Natural killer cell treated with Interleukin-12 subunit alpha and Interleukin-12 subunit beta and Interleukin-15 and Interleukin-18, amount 100 ng/mL, for 72 hours (primary cell): ENCODE measurements around the gene ANKRA2. TPM values are rescaled to one million over a fixed set of nuclear protein-coding genes. Genes with fewer than 3 reads are reported as not detected.

Experiments used
- ATAC-seq, 2 donors: fragments of 150-1000 bp; cut with Tn5 transposase in 1 of 2; sonication (Bioruptor Pico), chemical (Tn5 transposase) in 1 of 2; 2 replicates each; pipeline ENCODE4 v1.10.0; 2021
- DNase-seq: peaks from one replicate; pipeline ENCODE4 v3.0.0; 2022; ENCODE audit warnings: low spot score
- H3K27ac Mint-ChIP-seq, 2 donors: 1 replicate in 1 of 2; 2 replicates in 1 of 2; pipeline ENCODE4 v1.8.0; 2022; ENCODE audit warnings: mixed read lengths in 2 of 2, mild to moderate bottlenecking in 1 of 2, moderate library complexity in 1 of 2
- H3K27me3 Mint-ChIP-seq, 2 donors: 1 replicate in 1 of 2; 2 replicates in 1 of 2; pipeline ENCODE4 v1.8.0; 2022; ENCODE audit warnings: mixed read lengths in 2 of 2
- H3K36me3 Mint-ChIP-seq: one replicate; pipeline ENCODE4 v1.8.0; 2022; ENCODE audit warnings: mixed read lengths
- H3K4me1 Mint-ChIP-seq, 2 donors: 1 replicate in 1 of 2; 2 replicates in 1 of 2; pipeline ENCODE4 v1.8.0; 2022; ENCODE audit warnings: low read depth in 2 of 2, mixed read lengths in 2 of 2, mild to moderate bottlenecking in 1 of 2
- H3K4me3 Mint-ChIP-seq: one replicate; pipeline ENCODE4 v1.8.0; 2022; ENCODE audit warnings: mixed read lengths
- H3K9me3 Mint-ChIP-seq: 2 replicates; pipeline ENCODE4 v1.8.0; 2022; ENCODE audit warnings: mixed read lengths
- total RNA-seq, 2 donors: library from RNA; stranded (reverse); gene quantifications; one replicate each; pipeline ENCODE4 v1.2.3, GENCODE V29; 2022

ANKRA2 gene
- 10 to 100 TPM; 12.2 to 16.9 TPM for total RNA-seq

GRCh38 chr5:73565139-73565968 is at the start of gene ANKRA2, which contains the start of gene UTP15:
TSS of gene ANKRA2 (minus strand) at chr5:73565639. CDS start at chr5:73562881, 2,758 bp downstream.
TSS of gene UTP15 (plus strand) at chr5:73565743. CDS start at chr5:73567345, 1,602 bp downstream.
- Mint-ChIP-seq H3K27ac (peak within 1 kb of the TSS; percentile 98 to 100), H3K4me3 (peak within 1 kb of the TSS; percentile 98), H3K27me3 (no peaks in the 10 kb centered on the region), H3K4me1 (peaks cover 24 to 45% of the 10 kb centered on the region in 2 donors), H3K36me3 (peaks cover 6% of the 10 kb centered on the region), H3K9me3 (no peaks in the 10 kb centered on the region)
- DNase-seq = peak; percentile 98
- ATAC-seq = peak; percentile 98

- no peaks in the 10 kb centered on the region for H3K9me3 Mint-ChIP-seq
- H3K4me3 Mint-ChIP-seq = no peak overlapping the region
- no peak overlapping the region for H3K27ac Mint-ChIP-seq
- no peaks in the 10 kb centered on the region for H3K36me3 Mint-ChIP-seq
- peaks cover 0 to 2% of the 10 kb centered on the region in 2 donors for H3K4me1 Mint-ChIP-seq
- no peak for ATAC-seq
- H3K27me3 Mint-ChIP-seq = peaks cover 10 to 16% of the 10 kb centered on the region in 2 donors
- DNase-seq = no peak
Observed at GRCh38 chr5:73615085-73615484, 49.6 kb upstream of the ANKRA2 start.

GRCh38 chr5:73612799-73613198 is 47.4 kb upstream of the ANKRA2 start:
- H3K27ac Mint-ChIP-seq = no peak overlapping the region
- H3K9me3 Mint-ChIP-seq = no peaks in the 10 kb centered on the region
- no peak overlapping the region for H3K4me3 Mint-ChIP-seq
- H3K4me1 Mint-ChIP-seq = peaks cover 0 to 2% of the 10 kb centered on the region in 2 donors
- ATAC-seq = no peak
- H3K27me3 Mint-ChIP-seq = peaks cover 10 to 16% of the 10 kb centered on the region in 2 donors
- no peaks in the 10 kb centered on the region for H3K36me3 Mint-ChIP-seq
- DNase-seq = no peak

DNA sequence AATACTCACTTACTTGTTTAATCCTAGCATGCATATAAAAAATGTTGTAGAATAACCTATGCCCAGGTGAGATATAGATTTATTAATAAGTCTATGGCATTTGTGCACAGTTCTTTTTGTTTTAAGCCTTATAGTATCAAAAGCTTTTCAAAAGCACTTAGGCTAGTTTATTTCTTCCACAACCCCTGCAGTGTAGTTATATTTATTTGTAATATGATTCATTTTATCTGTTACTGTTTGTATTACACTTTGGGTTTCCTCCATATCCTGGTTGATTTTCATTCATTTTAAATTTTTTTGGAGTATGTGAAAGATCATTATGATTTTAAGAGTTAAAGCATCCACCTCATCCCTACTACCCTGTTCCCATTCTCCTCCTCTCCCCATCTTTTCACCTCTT is 41.8 kb upstream of the ANKRA2 start:
- ATAC-seq (no peak), DNase-seq (no peak)
- Mint-ChIP-seq H3K4me1 (peaks cover 6 to 10% of the 10 kb centered on the region in 2 donors), H3K4me3 (no peak overlapping the region), H3K27me3 (peaks cover 4 to 10% of the 10 kb centered on the region in 2 donors), H3K27ac (no peak overlapping the region), H3K36me3 (no peaks in the 10 kb centered on the region), H3K9me3 (no peaks in the 10 kb centered on the region)

- Mint-ChIP-seq H3K27ac (no peak overlapping the region), H3K4me3 (no peak overlapping the region), H3K9me3 (no peaks in the 10 kb centered on the region), H3K27me3 (peaks cover 0 to 10% of the 10 kb centered on the region in 2 donors), H3K4me1 (peaks cover 4 to 10% of the 10 kb centered on the region in 2 donors), H3K36me3 (peaks cover 8% of the 10 kb centered on the region)
- DNase-seq (no peak), ATAC-seq (no peak)
Observed at GRCh38 chr5:73606206-73606753, 40.8 kb upstream of the ANKRA2 start.

GRCh38 chr5:73605223-73606087 is 40.0 kb upstream of the ANKRA2 start:
- Mint-ChIP-seq H3K9me3 (no peaks in the 10 kb centered on the region), H3K27ac (no peak overlapping the region), H3K27me3 (peaks cover 0 to 1% of the 10 kb centered on the region in 2 donors), H3K4me1 (peaks cover 4 to 10% of the 10 kb centered on the region in 2 donors), H3K4me3 (no peak overlapping the region), H3K36me3 (peaks cover 8% of the 10 kb centered on the region)
- DNase-seq (no peak), ATAC-seq (no peak)

DNA sequence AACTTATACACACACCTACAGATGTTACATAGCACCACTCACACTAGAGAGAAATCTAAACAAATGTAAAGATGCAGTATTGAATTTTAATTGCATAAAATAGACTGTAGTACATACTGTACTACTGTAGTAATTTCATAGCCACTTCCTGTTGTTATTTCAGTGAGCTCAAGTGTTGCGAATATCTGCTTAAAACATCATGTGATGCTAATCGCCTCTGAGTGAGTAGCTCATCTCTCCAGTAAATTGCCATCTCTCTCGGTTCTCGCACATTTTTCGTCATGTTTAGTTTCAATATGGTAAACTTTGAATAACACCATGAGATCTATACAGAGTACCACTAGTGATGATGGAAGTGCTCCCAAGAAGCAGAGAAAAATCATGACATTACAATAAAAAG is 38.6 kb upstream of the ANKRA2 start:
- Mint-ChIP-seq H3K4me3 (peak overlapping the region; percentile 20), H3K36me3 (peaks cover 8% of the 10 kb centered on the region), H3K4me1 (peaks cover 4 to 10% of the 10 kb centered on the region in 2 donors), H3K27ac (no peak overlapping the region), H3K27me3 (no peaks in the 10 kb centered on the region), H3K9me3 (no peaks in the 10 kb centered on the region)
- DNase-seq (no peak), ATAC-seq (peak in 1 of 2 donors; percentile 53)

GRCh38 chr5:73599380-73599779 is 33.9 kb upstream of the ANKRA2 start:
- Mint-ChIP-seq H3K4me3 (no peak overlapping the region), H3K27me3 (peaks cover 0 to 3% of the 10 kb centered on the region in 2 donors), H3K27ac (no peak overlapping the region), H3K36me3 (peaks cover 8% of the 10 kb centered on the region), H3K9me3 (no peaks in the 10 kb centered on the region), H3K4me1 (peaks cover 4 to 10% of the 10 kb centered on the region in 2 donors)
- ATAC-seq = no peak
- DNase-seq = no peak

GRCh38 chr5:73596705-73597328 is 31.4 kb upstream of the ANKRA2 start:
- Mint-ChIP-seq H3K4me3 (no peak overlapping the region), H3K36me3 (peaks cover 5% of the 10 kb centered on the region), H3K27ac (no peak overlapping the region), H3K4me1 (no peaks in the 10 kb centered on the region), H3K9me3 (no peaks in the 10 kb centered on the region), H3K27me3 (peaks cover 0 to 3% of the 10 kb centered on the region in 2 donors)
- no peak for ATAC-seq
- no peak for DNase-seq

DNA sequence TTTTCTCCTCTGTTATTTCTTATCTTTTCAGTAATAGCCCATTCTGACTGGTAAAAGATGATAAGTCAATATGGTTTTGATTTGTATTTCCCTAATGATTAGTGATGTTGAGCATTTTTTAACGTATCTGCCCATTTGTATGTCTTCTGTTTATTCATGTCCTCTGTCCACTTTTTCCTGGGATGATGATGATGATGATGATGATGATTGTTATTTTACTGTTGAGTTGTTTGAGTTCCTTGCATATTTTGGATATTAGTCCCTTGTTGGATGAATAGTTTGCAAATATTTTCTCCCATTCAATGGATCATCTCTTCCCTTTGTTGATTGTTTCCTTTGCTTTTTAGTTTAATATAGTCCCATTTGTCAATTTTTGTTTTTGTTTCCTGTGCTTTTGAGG is 27.1 kb upstream of the ANKRA2 start:
- H3K36me3 Mint-ChIP-seq = no peaks in the 10 kb centered on the region
- no peaks in the 10 kb centered on the region for H3K9me3 Mint-ChIP-seq
- H3K4me1 Mint-ChIP-seq = no peaks in the 10 kb centered on the region
- H3K4me3 Mint-ChIP-seq = no peak overlapping the region
- H3K27ac Mint-ChIP-seq = no peak overlapping the region
- DNase-seq = no peak
- no peak for ATAC-seq
- H3K27me3 Mint-ChIP-seq = no peaks in the 10 kb centered on the region

GRCh38 chr5:73591698-73592501 is 26.5 kb upstream of the ANKRA2 start:
- Mint-ChIP-seq H3K4me3 (no peak overlapping the region), H3K27me3 (no peaks in the 10 kb centered on the region), H3K36me3 (no peaks in the 10 kb centered on the region), H3K27ac (no peak overlapping the region), H3K9me3 (no peaks in the 10 kb centered on the region), H3K4me1 (no peaks in the 10 kb centered on the region)
- no peak for DNase-seq
- ATAC-seq = no peak

DNA sequence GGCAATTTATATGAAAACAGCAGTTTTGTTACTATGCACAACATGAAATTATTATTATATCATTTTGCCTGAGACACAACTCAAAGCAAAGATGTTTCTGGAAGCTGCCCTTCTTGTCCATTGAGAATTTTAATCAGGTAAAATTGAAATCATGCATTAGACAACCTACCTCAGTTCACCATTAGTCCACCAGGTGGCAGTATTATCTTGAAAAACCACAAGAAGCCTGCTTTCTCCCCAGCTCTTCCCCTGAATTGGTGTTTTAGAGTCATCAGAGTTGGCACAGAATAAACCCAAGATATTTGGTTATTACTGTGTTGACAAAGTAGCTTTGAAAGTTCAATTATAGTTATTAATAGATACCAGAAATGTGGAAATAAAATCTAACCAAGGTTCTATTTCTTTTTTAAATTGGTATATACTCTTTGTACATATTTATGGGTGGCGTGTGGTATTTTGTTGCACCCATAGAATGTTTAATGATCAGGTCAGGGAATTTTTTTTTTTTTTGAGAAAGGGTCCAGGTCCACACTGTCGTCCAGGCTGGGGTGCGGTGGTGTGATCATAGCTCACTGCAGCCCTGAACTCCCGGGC is 25.8 kb upstream of the ANKRA2 start:
- Mint-ChIP-seq H3K4me1 (no peaks in the 10 kb centered on the region), H3K4me3 (no peak overlapping the region), H3K36me3 (no peaks in the 10 kb centered on the region), H3K27ac (no peak overlapping the region), H3K9me3 (no peaks in the 10 kb centered on the region), H3K27me3 (no peaks in the 10 kb centered on the region)
- DNase-seq = no peak
- ATAC-seq = peak; percentile 68 to 70
